ENCODE measurements around the gene ARHGAP6.

Gene ARHGAP6

GRCh38 chrX:11346121-11346682, 319.5 kb downstream of the ARHGAP6 start:
- DNase-seq = no peak

DNA sequence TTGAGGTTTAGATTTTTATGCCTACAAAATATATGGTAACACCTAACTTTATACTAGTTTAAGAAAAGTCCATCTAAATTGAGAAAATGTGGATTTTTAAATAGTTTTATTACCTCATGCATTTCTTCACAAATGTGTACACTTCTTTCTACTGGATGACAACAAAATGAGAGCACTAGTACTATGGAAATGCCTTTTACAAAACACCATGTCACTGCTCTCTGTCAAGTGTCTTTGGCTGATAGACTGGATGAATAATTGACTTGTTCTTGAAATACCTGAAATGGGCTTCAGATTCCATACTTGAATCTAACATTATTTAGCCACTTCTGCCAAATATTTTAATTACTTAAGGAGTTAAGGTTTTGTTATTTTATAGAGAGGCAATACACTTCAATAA, 323.0 kb downstream of the ARHGAP6 start:
- DNase-seq = no peak

DNA sequence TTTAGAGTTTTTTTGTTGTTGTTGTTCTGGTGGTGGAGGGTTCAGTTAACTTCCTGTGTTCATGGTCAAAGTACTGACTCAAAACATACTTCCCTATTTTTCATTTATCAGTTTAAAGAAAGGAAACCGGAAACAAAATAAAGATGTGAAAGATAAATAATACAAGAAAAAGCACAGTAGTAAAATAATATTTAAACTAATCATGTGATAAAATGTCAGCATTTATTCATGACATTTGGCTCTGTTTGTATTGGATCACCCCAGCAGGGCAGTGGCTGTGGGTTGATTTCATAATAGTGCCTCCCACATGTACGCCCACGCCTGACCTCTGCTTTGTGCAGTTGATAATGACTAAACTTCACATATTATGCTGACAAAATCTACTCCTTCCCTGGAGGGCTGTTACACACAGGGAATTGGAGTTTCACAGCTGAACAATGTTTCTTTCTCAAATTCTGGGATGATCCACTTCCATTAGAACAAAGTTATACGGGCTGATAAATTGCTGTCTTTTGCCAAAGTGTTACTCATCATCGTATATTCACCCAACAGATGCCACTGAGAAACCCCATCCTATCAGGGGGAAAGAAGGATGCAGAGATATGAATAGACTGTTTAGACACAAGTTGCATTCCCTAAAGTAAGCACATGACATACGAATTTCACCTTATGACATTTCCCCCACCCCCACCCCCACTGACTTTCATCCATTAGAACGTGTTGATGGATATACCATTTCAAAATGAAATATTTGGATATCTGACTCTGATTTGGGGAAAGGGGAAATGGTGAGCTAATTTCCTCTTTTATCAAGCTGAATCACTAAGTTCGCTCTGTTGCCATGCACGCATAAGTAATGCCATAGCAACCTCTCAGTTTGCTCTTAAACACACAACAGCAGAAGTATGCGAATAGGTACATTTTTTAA, 324.2 kb downstream of the ARHGAP6 start:
- no peak for DNase-seq

- no peak for DNase-seq
Observed at GRCh38 chrX:11337292-11338009, 328.3 kb downstream of the ARHGAP6 start.

DNA sequence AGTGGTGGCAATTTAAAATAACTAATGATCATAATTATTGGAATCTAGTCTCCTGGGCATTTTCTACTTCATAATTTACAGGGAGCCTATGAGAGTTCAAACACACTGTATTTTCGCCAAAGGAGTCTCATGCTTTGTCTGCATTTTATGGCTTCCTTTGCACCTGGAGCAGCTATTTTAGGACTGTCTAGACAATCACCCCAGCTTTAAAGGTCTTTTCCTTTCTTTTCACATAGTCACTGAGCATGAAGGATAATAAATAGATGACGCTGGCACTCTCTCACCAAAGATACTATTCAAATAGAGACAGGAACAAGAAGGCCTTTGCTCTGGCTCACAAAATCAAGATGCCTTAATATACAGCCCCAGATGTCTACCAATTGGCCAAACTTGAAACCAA, 329.5 kb downstream of the ARHGAP6 start:
- no peak for DNase-seq

GRCh38 chrX:11334165-11334564, 331.6 kb downstream of the ARHGAP6 start:
- no peak for DNase-seq

GRCh38 chrX:11331788-11332187, 333.9 kb downstream of the ARHGAP6 start:
- no peak for DNase-seq

DNA sequence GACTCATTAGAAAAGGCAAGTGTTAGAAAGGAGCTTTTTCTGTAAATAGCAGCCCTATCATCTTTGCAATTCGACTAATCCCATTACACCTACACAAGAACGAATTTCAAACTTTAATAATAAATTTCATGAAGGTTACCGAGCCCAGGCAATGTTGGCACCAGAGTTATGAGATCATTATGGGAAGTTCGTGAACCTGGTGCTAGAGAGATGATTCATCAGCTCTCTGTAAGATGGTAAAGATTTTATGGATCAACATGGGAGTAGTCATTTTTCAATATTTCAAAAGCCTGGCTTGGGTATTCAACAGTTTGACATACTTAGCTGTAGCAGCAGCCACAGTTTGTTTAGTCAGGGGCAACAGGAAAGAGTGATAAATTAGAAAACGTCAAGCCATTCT, 336.7 kb downstream of the ARHGAP6 start:
- DNase-seq = no peak

- DNase-seq = no peak
Observed at GRCh38 chrX:11328134-11328533, 337.6 kb downstream of the ARHGAP6 start.

DNA sequence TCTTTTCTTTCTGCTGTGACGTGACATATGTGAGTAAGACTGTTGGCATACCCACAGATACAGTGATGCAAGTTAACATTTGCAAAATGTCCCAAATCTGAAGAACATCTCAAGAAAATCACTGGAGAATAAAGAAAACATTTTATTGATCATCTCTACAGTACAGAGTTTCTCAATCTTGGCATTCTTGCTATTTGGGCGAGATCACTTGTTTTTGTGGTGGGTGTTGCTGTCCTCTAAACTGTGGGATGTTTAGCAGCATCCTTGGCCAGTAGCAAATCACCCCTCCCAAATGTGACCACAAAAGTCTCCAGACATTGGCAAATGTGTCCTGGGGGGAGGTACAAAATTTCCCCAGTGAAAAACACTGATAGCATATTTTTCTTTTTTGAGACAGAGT, 343.7 kb downstream of the ARHGAP6 start:
- no peak for DNase-seq

- DNase-seq = no peak
Observed at GRCh38 chrX:11319806-11320520, 345.8 kb downstream of the ARHGAP6 start.

GRCh38 chrX:11311706-11312105, 354.0 kb downstream of the ARHGAP6 start:
- no peak for DNase-seq

DNA sequence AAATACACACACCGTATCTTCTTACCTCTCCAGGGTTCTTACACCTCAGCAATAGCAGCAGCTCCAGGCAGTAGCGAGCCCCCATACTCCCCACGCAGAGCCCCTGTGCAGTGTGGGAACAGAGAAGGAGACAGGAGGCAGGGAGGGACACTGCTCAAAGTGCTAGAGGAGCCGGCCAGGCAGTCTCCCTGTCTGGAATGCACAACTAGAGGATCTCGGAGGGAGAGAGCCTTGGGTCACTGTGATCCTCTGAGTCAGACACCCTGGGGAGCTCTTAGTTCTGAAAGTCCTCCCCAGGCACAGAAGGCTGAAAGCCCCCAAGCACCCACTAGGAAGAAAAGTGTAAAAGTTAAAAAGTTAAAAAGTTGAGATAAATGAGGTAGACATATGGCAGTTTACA, 356.5 kb downstream of the ARHGAP6 start:
- no peak for DNase-seq

- DNase-seq = no peak
Observed at GRCh38 chrX:11305641-11306040, 360.1 kb downstream of the ARHGAP6 start.

- DNase-seq = no peak
Observed at GRCh38 chrX:11304829-11305228, 360.9 kb downstream of the ARHGAP6 start.

GRCh38 chrX:11298600-11298999, 367.1 kb downstream of the ARHGAP6 start:
- no peak for DNase-seq

GRCh38 chrX:11296051-11296450, 369.7 kb downstream of the ARHGAP6 start:
- no peak for DNase-seq

GRCh38 chrX:11293113-11293512, 372.6 kb downstream of the ARHGAP6 start, which contains the start of gene AMELX:
Gene AMELX (plus strand): TSS chrX:11293413. CDS start chrX:11294789, 1,376 bp downstream.
- DNase-seq = no peak

DNA sequence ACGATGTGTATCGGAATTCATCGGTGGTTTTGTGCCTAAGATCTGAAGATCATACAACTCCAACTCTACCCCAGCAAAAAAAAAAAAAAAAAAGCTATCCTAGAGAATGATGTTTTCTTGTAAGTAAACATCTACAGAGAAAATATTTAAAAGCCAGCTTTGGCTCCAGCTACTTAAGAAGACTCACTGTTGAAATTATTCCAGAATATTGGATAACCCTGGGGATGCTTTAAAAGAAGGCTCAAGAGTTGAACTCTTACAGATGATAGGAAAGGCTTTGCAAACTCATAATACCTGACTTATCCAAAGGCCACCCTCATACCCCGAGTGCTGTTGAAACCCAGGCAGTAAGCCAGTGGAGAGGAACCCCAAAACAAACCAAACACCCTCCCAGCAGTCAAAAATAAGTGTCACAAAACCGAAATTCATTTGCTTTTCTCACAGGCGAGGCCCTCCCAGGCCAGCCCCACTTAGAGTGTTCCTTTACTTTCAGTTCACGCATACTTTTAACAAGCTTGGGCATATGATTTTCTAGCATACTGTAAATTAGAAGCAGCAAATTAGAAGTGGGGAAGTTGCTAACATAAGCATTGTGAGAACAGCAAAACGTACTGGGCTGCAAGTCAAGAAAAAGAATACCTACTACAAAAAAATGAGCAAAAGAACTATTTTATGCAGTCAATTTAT, 375.2 kb downstream of the ARHGAP6 start:
- no peak for DNase-seq

DNA sequence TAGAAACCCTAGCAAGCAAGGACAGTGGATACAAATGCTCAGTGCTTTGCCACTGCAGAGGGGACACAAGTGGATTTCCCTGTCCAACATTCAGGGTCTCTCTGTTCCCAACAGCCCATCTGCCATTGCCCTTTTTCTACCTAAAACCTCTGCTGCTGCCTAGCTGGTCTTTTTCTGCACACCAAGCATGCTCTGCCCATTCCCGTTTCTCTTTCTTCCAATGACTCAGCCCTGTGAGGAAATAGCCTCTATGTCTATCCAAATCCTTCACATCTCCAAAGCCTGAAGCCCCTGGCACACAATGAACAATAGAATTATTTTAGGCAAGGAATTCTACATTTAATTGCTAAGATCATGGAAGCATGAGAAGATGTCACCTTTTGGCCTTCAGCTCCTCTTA, 378.2 kb downstream of the ARHGAP6 start:
- DNase-seq = no peak

DNA sequence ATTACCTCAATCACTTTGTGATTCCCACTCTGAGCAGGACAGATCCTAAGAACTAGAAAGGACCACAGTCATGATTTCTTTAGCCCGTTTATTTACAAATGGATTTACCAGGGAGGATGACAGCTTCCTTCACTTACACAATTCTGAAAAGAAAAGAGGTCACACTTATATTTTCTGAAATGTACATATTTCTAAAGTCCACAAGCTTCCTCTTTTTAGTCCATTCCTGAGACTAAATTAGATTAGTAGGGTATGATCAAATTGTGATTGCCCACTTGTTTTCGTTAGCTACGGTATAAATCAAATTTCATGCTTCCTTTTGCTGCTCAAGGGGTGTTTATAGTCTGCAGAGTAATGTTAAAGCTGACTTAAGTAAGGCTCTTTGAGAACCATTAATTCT, 380.1 kb downstream of the ARHGAP6 start:
- no peak for DNase-seq

- DNase-seq = no peak
Observed at GRCh38 chrX:11282043-11282442, 383.7 kb downstream of the ARHGAP6 start.
